Gastroesophageal sphincter (tissue), 4 donors: ENCODE data around the gene ZBTB43. TPM values are rescaled to one million over a fixed set of nuclear protein-coding genes. Genes with fewer than 3 reads are reported as not detected.

ENCODE experiments used
- ATAC-seq: fragments of 150-250 bp; one replicate; pipeline ENCODE4 v1.9.1; 2016; ENCODE audit warnings: mild to moderate bottlenecking, moderate library complexity
- H3K27ac ChIP-seq, 4 donors: fragments of 200-600 bp; sonication (generic) in 3 of 4; 1 replicate in 3 of 4; 2 replicates in 1 of 4; pipeline ENCODE4 v1.5.1; 2016 to 2019
- H3K27me3 ChIP-seq: fragments of 200-600 bp; sonication (generic); one replicate; pipeline ENCODE4 v1.5.1; 2019
- H3K36me3 ChIP-seq, 2 donors: fragments of 200-600 bp; sonication (generic); one replicate each; pipeline ENCODE4 v1.5.1; 2019; ENCODE audit warnings: control low read depth in 1 of 2
- H3K4me1 ChIP-seq, 3 donors: fragments of 200-600 bp; sonication (generic); 1 replicate in 2 of 3; 2 replicates in 1 of 3; pipeline ENCODE4 v1.5.1; 2016 to 2019; ENCODE audit warnings: control low read depth in 2 of 3
- H3K4me3 ChIP-seq, 2 donors: fragments of 200-600 bp; sonication (generic); one replicate each; pipeline ENCODE4 v1.5.1; 2019; ENCODE audit warnings: mild to moderate bottlenecking in 1 of 2, moderate library complexity in 1 of 2
- H3K9me3 ChIP-seq, 3 donors: fragments of 200-600 bp; sonication (generic); one replicate each; pipeline ENCODE4 v1.5.1; 2017 to 2019; ENCODE audit warnings: control low read depth in 2 of 3
- CTCF ChIP-seq, 4 experiments: fragments of 200-600 bp in 2 of 4; fragments of 450-650 bp in 2 of 4; sonication (generic) in 1 of 4; IDR thresholded peaks; one replicate each; pipeline ENCODE4 v1.5.1; 2017 to 2019; ENCODE audit warnings: antibody characterized with exemption in 4 of 4, mild to moderate bottlenecking in 2 of 4, moderate library complexity in 2 of 4
- EP300 ChIP-seq: sonication (generic); formaldehyde crosslinking; IDR thresholded peaks from one replicate; pipeline ENCODE4 v1.6.1; 2017; ENCODE audit warnings: antibody characterized with exemption, mild to moderate bottlenecking
- POLR2A ChIP-seq, 2 donors: fragments of 450-650 bp; IDR thresholded peaks; one replicate each; pipeline ENCODE4 v1.6.1; 2017; ENCODE audit warnings: antibody characterized with exemption in 2 of 2, mild to moderate bottlenecking in 2 of 2, moderate library complexity in 1 of 2
- POLR2AphosphoS5 ChIP-seq: sonication (generic); formaldehyde crosslinking; IDR thresholded peaks from one replicate; pipeline ENCODE4 v1.6.1; 2017; ENCODE audit warnings: antibody characterized with exemption
- WGBS, 2 donors: methylation state at CpG; one replicate each; pipeline ENCODE4 v1.1.5; 2018; ENCODE audit warnings: low coverage in 1 of 2; 5-methylcytosine and 5-hydroxymethylcytosine counted together
- total RNA-seq, 4 donors: library from RNA; depleted of rRNA; stranded (reverse); fragments of >200 nt; gene quantifications; one replicate each; pipeline ENCODE4 v1.1.0, GENCODE V29; 2016

The ZBTB43 gene
- total RNA-seq, 4 donors from 2014 or later = 9.7 to 12.3 (median 10.7) TPM

DNA sequence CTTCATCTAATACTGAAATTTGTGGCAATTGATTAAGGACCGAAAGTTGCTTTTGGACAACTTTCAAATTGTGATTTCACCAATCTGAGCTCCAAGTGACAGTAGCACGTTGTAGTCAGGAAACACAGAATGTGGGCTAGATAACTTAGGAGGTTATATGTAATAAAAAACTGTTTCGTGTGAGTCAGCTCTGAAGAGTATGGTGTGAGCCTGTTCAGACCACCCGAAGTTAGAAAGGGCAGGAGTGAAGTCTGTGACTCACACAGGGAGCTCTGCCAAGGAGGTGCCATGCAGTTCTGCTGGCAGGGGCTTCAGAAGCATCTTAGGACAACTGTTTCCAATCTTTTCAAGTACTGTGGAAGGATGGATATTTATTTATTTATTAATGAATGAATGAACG is 39.2 kb downstream of the ZBTB43 start:
- WGBS, 2 donors = 34 to 39% methylated on average over 3 to 5 of the region's 5 CpGs
- Histone ChIP-seq H3K4me3 (no peak overlapping the region), H3K9me3 (no peaks in the 10 kb centered on the region), H3K27me3 (no peaks in the 10 kb centered on the region), H3K36me3 (peaks cover 0 to 11% of the 10 kb centered on the region in 2 donors), H3K4me1 (no peaks in the 10 kb centered on the region), H3K27ac (no peak overlapping the region)
- no peak for ATAC-seq
- no peak for TF ChIP-seq EP300
- TF ChIP-seq POLR2A (IDR thresholded peaks at IDR 0.05) = no peak
- TF ChIP-seq CTCF (IDR thresholded peaks at IDR 0.05) = no peak
- TF ChIP-seq POLR2AphosphoS5 = no peak

GRCh38 chr9:126847051-126847450 is 42.2 kb downstream of the ZBTB43 start:
- H3K9me3 ChIP-seq = no peaks in the 10 kb centered on the region
- H3K4me3 ChIP-seq = no peak overlapping the region
- WGBS, 2 donors = 89% methylated on average over 5 of the region's 8 CpGs; no CpG with 5 or more reads in 1 of the 2 donors
- TF ChIP-seq POLR2A (IDR thresholded peaks at IDR 0.05) = no peak
- no peak for TF ChIP-seq POLR2AphosphoS5
- no peak for TF ChIP-seq EP300
- TF ChIP-seq CTCF (IDR thresholded peaks at IDR 0.05) = no peak
- ATAC-seq = no peak
- no peaks in the 10 kb centered on the region for H3K27me3 ChIP-seq
- H3K36me3 ChIP-seq = no peaks in the 10 kb centered on the region
- no peak overlapping the region for H3K27ac ChIP-seq
- H3K4me1 ChIP-seq = no peaks in the 10 kb centered on the region

DNA sequence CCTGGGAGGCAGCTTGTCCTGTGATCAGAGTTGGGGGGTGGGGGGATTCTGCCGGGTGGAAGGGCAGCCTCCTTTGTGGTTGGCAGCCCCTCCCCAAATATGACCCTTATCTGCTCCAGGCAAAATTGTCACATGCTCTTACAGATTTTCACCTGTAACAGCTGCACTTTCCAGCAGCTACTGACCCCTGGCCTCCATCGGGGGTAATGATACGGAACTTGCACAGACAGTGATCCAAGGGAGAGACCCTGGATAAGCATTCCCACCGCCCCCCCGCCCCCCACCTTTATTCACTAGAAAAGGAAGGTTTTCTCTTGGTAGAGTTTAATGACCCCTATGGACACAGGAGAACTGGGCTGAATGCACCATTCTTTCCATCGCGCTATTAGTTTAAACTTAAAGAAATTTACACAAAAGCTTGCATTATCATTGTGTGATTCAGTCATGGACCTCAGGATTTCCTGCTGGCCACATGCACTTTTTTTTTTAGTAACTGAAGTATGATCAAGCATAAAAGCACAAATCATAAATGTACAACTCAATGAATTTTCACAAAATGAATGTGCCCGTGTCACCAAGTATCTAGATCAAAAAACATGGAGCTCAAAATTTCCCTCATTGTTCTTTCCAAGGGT is 44.9 kb downstream of the ZBTB43 start:
- no peaks in the 10 kb centered on the region for H3K9me3 ChIP-seq
- 70 to 76% methylated on average over 4 to 5 of the region's 8 CpGs for WGBS, 2 donors
- no peak overlapping the region for H3K27ac ChIP-seq
- no peaks in the 10 kb centered on the region for H3K4me1 ChIP-seq
- no peaks in the 10 kb centered on the region for H3K36me3 ChIP-seq
- TF ChIP-seq POLR2A (IDR thresholded peaks at IDR 0.05) (no peak), POLR2AphosphoS5 (no peak), EP300 (no peak), CTCF (IDR thresholded peaks at IDR 0.05) (no peak)
- ATAC-seq = no peak
- H3K4me3 ChIP-seq = no peak overlapping the region
- H3K27me3 ChIP-seq = peaks cover 8% of the 10 kb centered on the region

- ATAC-seq = no peak
These were observed 46.5 kb downstream of the ZBTB43 start for GRCh38 chr9:126851286-126851880.

More at GRCh38 chr9:126851286-126851880, 46.5 kb downstream of the ZBTB43 start:
- TF ChIP-seq EP300 = no peak
- no peak for TF ChIP-seq POLR2A (IDR thresholded peaks at IDR 0.05)
- no peak for TF ChIP-seq POLR2AphosphoS5
- TF ChIP-seq CTCF (IDR thresholded peaks at IDR 0.05) = no peak
- Histone ChIP-seq H3K4me1 (no peaks in the 10 kb centered on the region), H3K9me3 (no peaks in the 10 kb centered on the region), H3K27me3 (peaks cover 12% of the 10 kb centered on the region), H3K4me3 (no peak overlapping the region), H3K27ac (no peak overlapping the region), H3K36me3 (no peaks in the 10 kb centered on the region)
- 27 to 100% methylated on average over 1 to 3 of the region's 6 CpGs for WGBS, 2 donors
